ENCODE data around the gene HIF1A.
"Not testable (repeated sequence)": the region's sequence is repeated elsewhere in the genome, so short reads cannot be mapped to it uniquely, and the experiment has no call there.

The HIF1A gene

GRCh38 chr14:61708693-61709092 lies 13.4 kb downstream of the HIF1A start:
- not testable (repeated sequence) for DNase-seq (ENCODE audit: low read depth in 2 of 2)

DNA sequence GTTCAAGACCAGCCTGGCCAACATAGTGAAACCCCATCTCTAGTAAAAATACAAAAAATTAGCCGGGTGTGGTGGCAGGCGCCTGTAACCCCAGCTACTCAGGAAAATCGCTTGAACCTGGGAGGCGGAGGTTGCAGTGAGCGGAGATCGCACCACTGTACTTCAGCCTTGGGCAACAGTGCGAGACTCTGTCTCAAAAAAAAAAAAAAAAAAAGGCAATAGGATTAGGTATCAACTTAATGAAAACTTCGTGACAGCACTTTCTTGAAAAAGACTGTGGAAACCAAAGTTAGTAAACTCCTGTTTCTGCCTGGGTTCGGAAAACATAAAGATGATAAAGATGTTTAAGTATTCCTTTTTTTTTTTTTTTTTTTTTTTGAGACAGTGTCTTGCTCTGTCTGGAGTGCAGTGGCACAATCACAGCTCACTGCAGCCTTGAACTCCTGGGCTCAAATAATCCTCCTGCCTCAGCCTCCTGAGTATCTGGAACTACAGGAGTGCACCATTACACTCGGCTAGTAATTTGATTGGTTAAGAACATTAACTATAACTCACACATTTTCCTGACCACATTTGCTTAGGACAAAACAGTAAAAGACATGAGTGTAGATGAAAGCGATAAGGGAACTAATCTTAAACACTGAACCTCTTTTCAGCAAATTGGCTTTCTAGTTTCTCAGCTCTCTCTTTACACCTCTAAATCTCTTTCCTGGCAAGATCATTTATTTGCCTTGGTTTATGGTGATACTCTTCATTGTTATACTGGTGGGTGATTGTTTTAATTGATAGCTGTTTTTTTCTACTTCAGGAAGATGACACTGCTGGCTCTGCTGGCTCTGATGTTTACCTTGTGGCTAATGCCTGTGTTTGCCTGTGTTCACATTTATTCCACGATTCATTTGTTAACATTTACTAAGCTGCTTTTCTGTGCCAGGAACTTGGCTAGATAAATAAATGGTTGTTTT lies 15.8 kb downstream of the HIF1A start:
- DNase-seq (ENCODE audit: low read depth in 2 of 2) = no peak

GRCh38 chr14:61712137-61712536 lies 16.8 kb downstream of the HIF1A start:
- DNase-seq (ENCODE audit: low read depth in 2 of 2) = no peak

DNA sequence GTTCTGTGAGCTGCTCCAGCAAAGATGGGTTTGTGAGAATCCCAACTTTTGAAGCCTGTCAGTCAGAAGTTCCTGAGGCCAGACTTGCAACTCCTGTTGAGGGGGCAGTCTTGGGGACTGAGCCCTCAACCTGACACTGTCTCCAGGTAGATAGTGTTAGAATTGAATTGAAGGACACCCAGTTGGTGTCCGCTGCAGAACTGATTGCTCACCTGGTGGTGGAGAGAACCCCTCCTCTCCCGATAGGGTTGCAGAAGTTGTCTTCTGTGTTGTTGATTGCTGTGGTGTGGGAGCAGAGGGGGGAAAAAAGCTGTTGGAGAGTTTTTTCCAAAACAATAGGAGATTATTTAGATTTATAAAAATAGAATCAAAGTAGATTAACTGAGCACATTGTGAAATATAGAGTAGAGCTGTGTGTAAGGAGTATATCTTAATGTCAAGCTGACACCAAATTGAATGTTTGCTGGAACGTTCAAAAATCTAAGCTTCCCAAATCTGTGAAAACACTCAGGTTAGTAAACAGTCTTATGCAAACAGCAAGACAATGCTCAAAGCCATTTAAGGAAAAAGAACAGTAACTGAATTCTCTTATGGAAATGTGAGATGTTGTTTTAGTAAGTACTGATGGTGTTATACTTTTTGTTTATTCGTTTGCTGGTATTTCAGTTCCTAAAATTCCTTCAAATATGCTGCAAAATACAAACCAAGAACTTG lies 18.6 kb downstream of the HIF1A start:
- no peak for DNase-seq (ENCODE audit: low read depth in 2 of 2)

DNA sequence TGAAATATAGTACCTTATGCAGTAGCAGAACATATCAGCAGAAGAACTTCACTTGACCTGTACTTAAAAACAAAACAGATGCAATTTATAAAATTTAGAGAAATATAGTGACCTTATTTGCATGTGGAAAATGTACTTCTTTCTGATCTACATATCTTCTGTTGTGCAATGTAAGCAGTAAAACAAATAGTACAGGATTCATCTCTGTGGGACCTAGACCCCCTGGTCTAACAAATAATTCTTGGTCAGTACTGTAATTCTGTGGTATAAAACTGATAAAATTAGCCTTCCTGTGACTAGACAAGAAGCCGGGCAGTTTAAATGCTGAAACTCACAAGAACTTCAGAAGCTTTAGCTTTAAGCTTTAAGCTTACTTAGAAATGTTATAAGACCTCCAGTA lies 21.6 kb downstream of the HIF1A start:
- DNase-seq (ENCODE audit: low read depth in 2 of 2) = no peak

DNA sequence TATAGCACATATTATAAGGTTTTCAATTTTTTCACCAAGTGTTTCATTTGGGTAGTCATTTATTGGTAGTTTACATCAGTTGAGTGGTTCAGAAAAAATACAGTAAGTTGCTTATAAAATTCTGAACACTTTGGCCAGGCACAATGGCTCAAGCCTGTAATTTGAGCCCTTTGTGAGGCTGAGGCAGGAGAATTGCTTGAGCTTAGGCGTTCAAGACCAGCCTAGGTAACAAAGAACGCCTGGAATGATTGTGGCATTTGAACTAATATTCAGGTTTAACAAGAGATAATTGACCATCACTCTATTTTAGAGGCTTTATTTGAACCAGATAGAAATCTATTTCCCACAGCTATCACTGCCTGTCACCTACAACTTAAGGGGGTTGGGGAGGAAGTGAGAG lies 22.7 kb downstream of the HIF1A start:
- no peak for DNase-seq (ENCODE audit: low read depth in 2 of 2)

DNA sequence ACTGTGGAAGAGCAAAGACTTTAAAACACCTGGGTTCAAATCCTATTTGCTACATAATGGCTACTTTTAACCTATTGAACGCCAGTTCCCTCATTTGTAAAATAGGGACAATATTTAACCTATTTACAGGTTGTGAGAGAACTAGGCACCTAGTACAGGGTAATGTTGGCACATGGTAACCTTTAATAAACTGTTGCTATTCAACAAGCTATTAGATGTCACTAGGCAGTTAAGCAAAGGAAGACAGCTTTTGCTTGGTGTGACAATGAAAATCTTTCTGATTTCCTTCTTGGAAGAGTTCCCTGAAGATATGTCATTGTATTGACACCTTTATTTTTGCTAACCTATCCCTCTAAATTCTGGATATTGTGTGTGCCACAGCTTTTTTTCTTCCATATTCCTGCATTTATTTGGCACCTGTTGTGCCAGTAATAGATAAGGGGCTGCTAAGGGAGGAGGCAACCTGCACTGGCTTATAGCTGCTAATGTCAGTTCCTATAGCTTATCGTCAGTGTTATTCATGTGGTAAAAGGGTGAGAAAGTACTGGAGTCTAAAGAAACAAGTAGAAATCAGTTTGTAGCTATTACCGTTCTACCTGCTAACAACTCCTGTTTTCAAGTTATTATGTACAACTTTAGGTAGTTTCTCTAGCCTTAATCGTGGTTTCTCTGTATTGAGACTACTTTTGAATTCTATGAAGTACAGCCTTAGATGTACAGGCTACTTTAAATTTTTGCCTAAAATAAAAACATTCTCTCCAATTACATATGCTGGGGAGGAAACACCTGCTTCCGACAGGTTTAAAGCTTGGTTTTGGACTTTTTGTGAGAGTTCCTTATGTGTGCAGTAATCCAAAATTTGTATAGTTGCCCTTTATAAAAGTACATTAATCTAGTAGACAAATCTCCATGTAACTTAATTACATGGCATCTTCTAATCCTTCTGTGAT lies 24.3 kb downstream of the HIF1A start:
- DNase-seq (ENCODE audit: low read depth in 2 of 2) = no peak

DNA sequence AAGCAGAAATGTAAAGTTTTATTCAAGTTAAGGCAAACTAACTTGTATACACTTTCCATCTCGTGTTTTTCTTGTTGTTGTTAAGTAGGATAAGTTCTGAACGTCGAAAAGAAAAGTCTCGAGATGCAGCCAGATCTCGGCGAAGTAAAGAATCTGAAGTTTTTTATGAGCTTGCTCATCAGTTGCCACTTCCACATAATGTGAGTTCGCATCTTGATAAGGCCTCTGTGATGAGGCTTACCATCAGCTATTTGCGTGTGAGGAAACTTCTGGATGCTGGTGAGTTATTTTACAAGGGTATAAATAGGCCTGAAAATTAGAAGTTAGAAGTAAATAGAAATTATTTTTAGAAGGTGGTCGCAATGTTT lies 25.0 kb downstream of the HIF1A start:
- no peak for DNase-seq (ENCODE audit: low read depth in 2 of 2)

GRCh38 chr14:61720741-61721140 lies 25.4 kb downstream of the HIF1A start:
- no peak for DNase-seq (ENCODE audit: low read depth in 2 of 2)

- no peak for DNase-seq (ENCODE audit: low read depth in 2 of 2)
These were observed 28.8 kb downstream of the HIF1A start for GRCh38 chr14:61724133-61724532.

GRCh38 chr14:61726778-61727658 lies 31.7 kb downstream of the HIF1A start:
- no peak for DNase-seq (ENCODE audit: low read depth in 2 of 2)

DNA sequence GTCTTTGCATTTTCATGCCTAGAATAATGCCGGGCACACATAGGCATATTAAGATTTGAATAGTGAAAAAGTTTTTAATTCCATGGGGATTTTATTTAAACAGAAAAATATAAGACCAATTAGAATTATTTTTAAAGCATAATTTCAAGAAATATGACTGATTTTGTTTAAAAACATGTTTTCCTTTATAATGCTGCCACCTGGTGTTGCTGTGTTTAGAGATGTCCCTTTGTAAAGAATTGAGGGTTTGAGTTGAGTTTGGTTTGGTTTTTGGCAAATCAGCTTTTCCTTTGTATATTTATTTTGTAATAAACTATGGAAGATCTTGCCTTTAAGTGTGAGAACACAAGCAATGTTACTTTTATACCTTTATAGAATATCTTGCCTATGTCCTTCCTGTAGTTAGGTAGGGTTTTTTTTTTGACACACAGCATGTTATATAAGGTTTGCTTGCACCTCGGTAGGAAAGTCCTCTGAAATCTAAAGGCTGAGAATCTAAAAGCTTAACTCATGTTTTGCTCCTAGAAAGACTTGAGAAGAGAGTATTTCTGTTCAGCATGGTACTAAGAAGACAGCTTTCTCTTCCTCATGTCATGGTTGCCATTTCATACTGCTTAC lies 35.6 kb downstream of the HIF1A start:
- DNase-seq (ENCODE audit: low read depth in 2 of 2) = no peak

DNA sequence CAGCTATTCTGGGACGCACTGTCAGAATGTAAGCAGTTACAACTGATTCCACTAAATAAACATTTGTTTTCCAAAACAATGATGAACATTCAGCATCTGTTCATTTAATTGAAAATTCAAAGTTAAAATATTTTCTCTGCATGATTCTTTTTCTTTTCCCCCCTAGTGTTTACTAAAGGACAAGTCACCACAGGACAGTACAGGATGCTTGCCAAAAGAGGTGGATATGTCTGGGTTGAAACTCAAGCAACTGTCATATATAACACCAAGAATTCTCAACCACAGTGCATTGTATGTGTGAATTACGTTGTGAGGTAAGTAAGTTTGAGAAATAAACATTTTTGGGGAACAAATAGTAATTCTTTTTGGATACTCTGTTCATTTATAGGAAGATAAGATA lies 38.7 kb downstream of the HIF1A start:
- DNase-seq (ENCODE audit: low read depth in 2 of 2) = no peak

DNA sequence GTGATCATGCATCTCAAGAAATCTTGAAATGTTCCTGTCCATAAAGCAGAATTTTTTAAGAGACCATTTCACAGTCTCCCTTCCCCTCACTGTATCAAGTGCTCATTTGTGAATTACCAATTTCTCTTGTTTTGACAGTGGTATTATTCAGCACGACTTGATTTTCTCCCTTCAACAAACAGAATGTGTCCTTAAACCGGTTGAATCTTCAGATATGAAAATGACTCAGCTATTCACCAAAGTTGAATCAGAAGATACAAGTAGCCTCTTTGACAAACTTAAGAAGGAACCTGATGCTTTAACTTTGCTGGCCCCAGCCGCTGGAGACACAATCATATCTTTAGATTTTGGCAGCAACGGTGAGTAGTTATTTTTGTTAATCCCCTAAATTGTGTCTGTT lies 41.4 kb downstream of the HIF1A start:
- no peak for DNase-seq (ENCODE audit: low read depth in 2 of 2)

GRCh38 chr14:61737915-61738314 lies 42.6 kb downstream of the HIF1A start:
- no peak for DNase-seq (ENCODE audit: low read depth in 2 of 2)

- no peak for DNase-seq (ENCODE audit: low read depth in 2 of 2)
These were observed 43.8 kb downstream of the HIF1A start for GRCh38 chr14:61739133-61739532.

DNA sequence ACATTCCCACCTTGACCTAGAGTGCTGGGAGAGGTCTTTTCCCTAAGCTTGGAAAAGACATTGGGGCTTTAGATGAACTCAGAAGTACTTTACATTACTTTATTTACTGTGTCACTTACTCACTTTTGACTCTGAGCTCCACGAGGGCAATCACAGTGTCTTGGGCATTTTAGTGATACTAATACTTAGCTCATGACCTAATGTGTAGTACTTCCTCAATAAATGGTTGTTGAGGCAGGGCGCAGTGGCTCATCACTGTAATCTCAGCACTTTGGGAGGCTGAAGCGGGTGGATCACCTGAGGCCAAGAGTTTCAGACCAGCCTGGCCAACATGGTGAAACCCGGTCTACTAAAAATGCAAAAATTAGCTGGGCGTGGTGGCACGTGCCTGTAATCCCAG lies 47.1 kb downstream of the HIF1A start:
- DNase-seq (ENCODE audit: low read depth in 2 of 2) = no peak

- DNase-seq (ENCODE audit: low read depth in 2 of 2) = no peak
These were observed 48.9 kb downstream of the HIF1A start for GRCh38 chr14:61744238-61744637.

DNA sequence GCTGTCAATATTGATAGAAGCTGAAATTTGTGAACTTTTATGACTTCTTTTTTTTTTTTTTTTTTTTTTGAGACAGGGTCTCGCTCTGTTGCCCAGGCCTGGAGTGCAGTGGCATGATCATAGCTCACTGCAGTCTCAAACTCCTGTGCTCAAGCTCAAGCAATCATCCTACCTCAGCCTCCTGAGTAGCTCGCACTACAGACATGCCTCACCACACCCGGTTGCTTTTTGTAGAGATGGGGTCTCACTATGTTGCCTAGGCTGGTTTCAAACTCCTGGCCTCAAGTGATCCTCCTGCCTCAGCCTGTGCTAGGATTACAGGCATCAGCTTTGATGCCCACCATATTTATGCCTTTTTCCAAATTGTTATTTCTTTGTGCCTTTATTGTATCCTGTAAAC lies 51.0 kb downstream of the HIF1A start:
- DNase-seq (ENCODE audit: low read depth in 2 of 2) = not testable (repeated sequence)

DNA sequence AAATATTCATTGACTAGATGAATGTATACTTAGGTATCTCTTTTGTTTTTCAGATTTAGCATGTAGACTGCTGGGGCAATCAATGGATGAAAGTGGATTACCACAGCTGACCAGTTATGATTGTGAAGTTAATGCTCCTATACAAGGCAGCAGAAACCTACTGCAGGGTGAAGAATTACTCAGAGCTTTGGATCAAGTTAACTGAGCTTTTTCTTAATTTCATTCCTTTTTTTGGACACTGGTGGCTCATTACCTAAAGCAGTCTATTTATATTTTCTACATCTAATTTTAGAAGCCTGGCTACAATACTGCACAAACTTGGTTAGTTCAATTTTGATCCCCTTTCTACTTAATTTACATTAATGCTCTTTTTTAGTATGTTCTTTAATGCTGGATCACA lies 51.6 kb downstream of the HIF1A start:
- no peak for DNase-seq (ENCODE audit: low read depth in 2 of 2)

GRCh38 chr14:61747342-61747741 lies 52.0 kb downstream of the HIF1A start:
- no peak for DNase-seq (ENCODE audit: low read depth in 2 of 2)

Data from stimulated activated CD4-positive, alpha-beta T cell treated with anti-CD3 and anti-CD28 coated beads, Interleukin-15, amount 100 ng/mL, for 48 hours (primary cell).